Tibial artery (tissue), 4 donors: Measurements from ENCODE around the gene TMEM222.

Source experiments
- DNase-seq, 2 donors: peaks; one replicate each; pipeline ENCODE4 v3.0.0-alpha.2; 2019
- H3K27ac ChIP-seq, 2 donors: fragments of 200-600 bp; sonication (generic) in 1 of 2; 1 replicate in 1 of 2; 2 replicates in 1 of 2; pipeline ENCODE4 v1.5.1; 2018 to 2019; ENCODE audit warnings: mild to moderate bottlenecking in 1 of 2
- H3K27me3 ChIP-seq, 2 donors: fragments of 200-600 bp; sonication (generic) in 1 of 2; one replicate each; pipeline versions ENCODE4 v1.5.1 to v1.6.0; 2016 to 2019
- H3K36me3 ChIP-seq, 3 donors: fragments of 200-600 bp; sonication (generic) in 2 of 3; one replicate each; pipeline ENCODE4 v1.5.1; 2016 to 2019; ENCODE audit warnings: mild to moderate bottlenecking in 2 of 3
- H3K4me1 ChIP-seq, 4 donors: fragments of 200-600 bp; sonication (generic) in 2 of 4; 1 replicate in 3 of 4; 2 replicates in 1 of 4; pipeline ENCODE4 v1.5.1; 2016 to 2019
- H3K4me3 ChIP-seq, 2 donors: fragments of 200-600 bp; sonication (generic) in 1 of 2; 1 replicate in 1 of 2; 2 replicates in 1 of 2; pipeline ENCODE4 v1.5.1; 2018 to 2019; ENCODE audit warnings: mild to moderate bottlenecking in 2 of 2
- H3K9me3 ChIP-seq, 3 donors: fragments of 200-600 bp; sonication (generic) in 1 of 3; one replicate each; pipeline ENCODE4 v1.5.1; 2016 to 2019
- intact Hi-C: fragments of 100-400 bp; cut with DNase I; formaldehyde crosslinking; loops from one replicate; pipeline ENCODE4 v1.15.0; 2023; ENCODE audit warnings: low total_unique reads
- TF ChIP-seq, protein P1 (sequence below), 2 experiments: fragments of 200-600 bp in 1 of 2; fragments of 450-650 bp in 1 of 2; IDR thresholded peaks; one replicate each; pipeline ENCODE4 v1.5.1; 2017 to 2019; ENCODE audit warnings: antibody characterized with exemption in 2 of 2, mild to moderate bottlenecking in 1 of 2, moderate library complexity in 1 of 2

Gene TMEM222

DNA sequence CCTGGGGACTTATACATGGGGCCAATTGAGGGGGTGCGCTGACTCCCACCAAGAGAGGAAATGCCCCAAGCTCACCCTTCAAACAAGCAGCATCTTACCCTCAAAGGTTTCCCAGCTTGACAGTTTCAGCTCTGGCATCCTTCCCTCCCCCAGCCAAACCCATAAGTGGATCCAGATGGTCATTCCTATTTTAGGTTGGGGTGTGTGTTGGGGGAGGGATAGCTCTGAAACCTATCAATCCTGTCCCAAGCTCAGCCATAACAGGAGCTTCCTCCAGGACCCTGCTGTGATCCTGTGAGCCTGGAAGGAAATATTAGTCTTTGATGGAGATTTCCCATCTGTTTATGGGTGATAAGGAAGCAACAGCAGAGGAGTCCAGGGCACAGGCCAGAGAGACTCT lies 3.4 kb upstream of the TMEM222 start:
- TF ChIP-seq, protein P1, sequence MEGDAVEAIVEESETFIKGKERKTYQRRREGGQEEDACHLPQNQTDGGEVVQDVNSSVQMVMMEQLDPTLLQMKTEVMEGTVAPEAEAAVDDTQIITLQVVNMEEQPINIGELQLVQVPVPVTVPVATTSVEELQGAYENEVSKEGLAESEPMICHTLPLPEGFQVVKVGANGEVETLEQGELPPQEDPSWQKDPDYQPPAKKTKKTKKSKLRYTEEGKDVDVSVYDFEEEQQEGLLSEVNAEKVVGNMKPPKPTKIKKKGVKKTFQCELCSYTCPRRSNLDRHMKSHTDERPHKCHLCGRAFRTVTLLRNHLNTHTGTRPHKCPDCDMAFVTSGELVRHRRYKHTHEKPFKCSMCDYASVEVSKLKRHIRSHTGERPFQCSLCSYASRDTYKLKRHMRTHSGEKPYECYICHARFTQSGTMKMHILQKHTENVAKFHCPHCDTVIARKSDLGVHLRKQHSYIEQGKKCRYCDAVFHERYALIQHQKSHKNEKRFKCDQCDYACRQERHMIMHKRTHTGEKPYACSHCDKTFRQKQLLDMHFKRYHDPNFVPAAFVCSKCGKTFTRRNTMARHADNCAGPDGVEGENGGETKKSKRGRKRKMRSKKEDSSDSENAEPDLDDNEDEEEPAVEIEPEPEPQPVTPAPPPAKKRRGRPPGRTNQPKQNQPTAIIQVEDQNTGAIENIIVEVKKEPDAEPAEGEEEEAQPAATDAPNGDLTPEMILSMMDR (IDR thresholded peaks at IDR 0.05), result no peak
- no peak for DNase-seq
- H3K9me3 ChIP-seq, result no peaks in the 10 kb centered on the region
- no peaks in the 10 kb centered on the region for H3K36me3 ChIP-seq
- intact Hi-C loops, result no loop called here
- no peak overlapping the region for H3K4me3 ChIP-seq
- peaks cover 0 to 16% (median 9%) of the 10 kb centered on the region in 4 donors for H3K4me1 ChIP-seq
- H3K27ac ChIP-seq, result no peak overlapping the region
- H3K27me3 ChIP-seq, result peaks cover 0 to 24% of the 10 kb centered on the region in 2 donors

DNA sequence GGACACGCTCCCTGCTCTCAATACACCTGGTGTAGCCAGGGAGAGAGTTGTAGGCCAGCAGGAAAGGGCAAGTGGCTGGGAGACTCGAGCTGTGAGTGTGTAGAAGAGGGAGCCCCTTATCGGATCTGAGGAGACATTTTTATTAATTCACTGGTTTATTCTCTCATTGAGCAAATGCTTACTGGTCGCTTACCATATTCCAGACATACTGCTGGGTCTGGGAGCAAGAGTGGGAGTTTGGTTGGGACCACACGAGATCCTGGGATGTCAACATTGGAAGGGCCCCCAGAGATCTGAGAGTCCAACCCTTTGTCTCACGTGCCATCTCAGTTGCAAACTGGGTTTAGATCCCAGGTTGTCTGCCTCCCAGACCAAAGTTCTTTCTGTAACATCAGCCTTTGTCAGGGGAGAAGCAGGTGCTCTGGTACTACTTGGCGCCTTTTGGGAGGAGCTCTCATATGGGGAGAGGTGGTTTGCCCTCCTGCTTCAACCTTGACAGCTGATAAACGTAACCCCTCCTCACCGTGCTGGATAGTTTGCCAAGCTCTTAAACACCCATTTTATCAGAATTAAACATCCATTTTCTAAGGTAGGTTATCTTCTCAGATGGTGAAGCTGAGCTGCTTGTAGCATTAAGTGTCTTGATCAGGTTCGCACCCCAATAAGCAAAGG lies 742 bp downstream of the TMEM222 start:
- H3K27me3 ChIP-seq, result peaks cover 0 to 19% of the 10 kb centered on the region in 2 donors
- H3K4me1 ChIP-seq, result peaks cover 0 to 46% (median 28%) of the 10 kb centered on the region in 4 donors
- DNase-seq, result no peak
- H3K9me3 ChIP-seq, result no peaks in the 10 kb centered on the region
- intact Hi-C loops, result no loop called here
- H3K27ac ChIP-seq, result peak overlapping the region; percentile 88 to 92
- peaks cover 16 to 34% (median 18%) of the 10 kb centered on the region in 3 donors for H3K36me3 ChIP-seq
- peak overlapping the region; percentile 74 to 88 for H3K4me3 ChIP-seq
- TF ChIP-seq, protein P1 (IDR thresholded peaks at IDR 0.05), result no peak

DNA sequence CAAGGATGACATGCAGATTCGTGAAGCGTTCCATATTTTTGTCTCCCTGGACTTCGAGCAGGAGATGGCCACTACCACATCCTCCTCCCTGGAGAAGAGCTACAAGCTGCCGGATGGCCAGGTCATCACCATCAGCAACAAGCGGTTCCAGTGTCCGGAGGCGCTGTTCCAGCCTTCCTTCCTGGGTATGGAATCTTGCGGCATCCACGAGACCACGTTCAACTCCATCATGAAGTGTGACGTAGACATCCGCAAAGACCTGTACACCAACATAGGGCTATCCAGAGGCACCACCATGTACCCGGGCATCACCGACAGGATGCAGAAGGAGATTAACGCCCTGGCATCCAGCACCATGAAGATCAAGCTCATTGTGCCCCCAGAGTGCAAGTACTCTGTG lies 3.3 kb downstream of the TMEM222 start:
- no peaks in the 10 kb centered on the region for H3K9me3 ChIP-seq
- H3K27me3 ChIP-seq, result no peaks in the 10 kb centered on the region
- no peak overlapping the region for H3K27ac ChIP-seq
- peaks cover 0 to 56% (median 28%) of the 10 kb centered on the region in 4 donors for H3K4me1 ChIP-seq
- H3K36me3 ChIP-seq, result peaks cover 16 to 58% (median 34%) of the 10 kb centered on the region in 3 donors
- TF ChIP-seq, protein P1 (IDR thresholded peaks at IDR 0.05), result no peak
- intact Hi-C loops, result no loop called here
- no peak overlapping the region for H3K4me3 ChIP-seq
- DNase-seq, result no peak

DNA sequence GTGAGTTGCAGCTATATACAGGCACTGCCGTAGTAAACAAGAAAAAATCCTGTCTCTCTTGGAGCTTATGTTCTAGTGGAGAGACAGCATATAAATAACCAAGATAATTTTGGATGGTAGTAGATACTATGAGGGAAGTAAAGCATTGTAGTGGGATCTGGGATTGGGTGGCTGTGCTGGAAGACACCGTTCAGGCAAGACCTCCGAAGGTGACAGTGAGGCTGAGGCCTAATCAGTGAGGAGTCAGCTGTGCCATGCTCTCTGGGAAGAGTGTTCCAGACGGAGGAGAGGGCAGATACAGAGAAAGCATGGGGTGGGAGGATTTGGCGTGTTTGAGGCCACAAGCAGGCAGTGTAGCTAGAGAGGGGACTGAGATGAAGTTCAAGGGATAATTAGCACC lies 6.0 kb downstream of the TMEM222 start:
- DNase-seq, result no peak
- intact Hi-C loops, result no loop called here
- TF ChIP-seq, protein P1 (IDR thresholded peaks at IDR 0.05), result no peak
- H3K27me3 ChIP-seq, result no peaks in the 10 kb centered on the region
- peaks cover 36 to 85% (median 58%) of the 10 kb centered on the region in 3 donors for H3K36me3 ChIP-seq
- no peak overlapping the region for H3K27ac ChIP-seq
- peaks cover 0 to 52% (median 22%) of the 10 kb centered on the region in 4 donors for H3K4me1 ChIP-seq
- H3K9me3 ChIP-seq, result no peaks in the 10 kb centered on the region
- H3K4me3 ChIP-seq, result no peak overlapping the region

DNA sequence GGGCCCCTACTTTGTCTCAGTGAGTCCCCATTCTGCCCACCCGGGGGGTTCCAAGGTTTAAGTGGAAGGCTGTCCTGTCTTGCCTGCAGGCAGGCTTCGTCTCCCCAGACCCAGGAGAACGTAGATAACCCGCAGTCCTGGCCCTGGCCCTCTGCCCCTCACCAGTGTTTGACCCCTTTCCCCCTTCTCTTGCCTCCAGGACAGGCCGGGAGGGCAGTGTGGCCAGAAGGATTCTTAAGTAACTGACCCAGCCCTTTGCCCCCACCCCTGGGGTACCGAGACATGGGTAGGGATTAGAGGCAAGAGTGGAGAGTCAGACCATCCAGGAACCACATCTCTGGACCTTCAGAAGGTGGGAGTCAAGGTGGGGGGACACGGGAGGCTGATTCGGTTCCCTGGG lies 8.8 kb downstream of the TMEM222 start:
- TF ChIP-seq, protein P1 (IDR thresholded peaks at IDR 0.05), result no peak
- no peak for DNase-seq
- Histone ChIP-seq H3K36me3 (peaks cover 51 to 96% (median 70%) of the 10 kb centered on the region in 3 donors), H3K27me3 (no peaks in the 10 kb centered on the region), H3K9me3 (no peaks in the 10 kb centered on the region), H3K4me3 (no peak overlapping the region), H3K27ac (no peak overlapping the region), H3K4me1 (peaks cover 0 to 26% (median 3%) of the 10 kb centered on the region in 4 donors)
- intact Hi-C loops, result no loop called here
